GM23248 (cell line): ENCODE data around the gene RASIP1. TPM values are rescaled to one million over a fixed set of nuclear protein-coding genes. Genes with fewer than 3 reads are reported as not detected.

Experiments used
- DNase-seq: peaks from one replicate; pipeline ENCODE4 v3.0.0-alpha.2; 2015
- H2AFZ ChIP-seq: fragments of 200-600 bp; sonication (generic); 2 replicates; pipeline ENCODE4 v1.6.1; 2016; ENCODE audit warnings: antibody characterized with exemption
- H3F3A ChIP-seq: fragments of 200-600 bp; sonication (generic); 2 replicates; pipeline ENCODE4 v1.6.1; 2016; ENCODE audit warnings: mild to moderate bottlenecking, antibody characterized with exemption, mixed run types; ENCODE audit not compliant: insufficient read depth
- H3K27ac ChIP-seq: fragments of 200-600 bp; sonication (generic); 2 replicates; pipeline ENCODE4 v1.5.1; 2016; ENCODE audit warnings: mild to moderate bottlenecking
- H3K27me3 ChIP-seq: fragments of 200-600 bp; sonication (generic); replicated peaks from 2 replicates; pipeline ENCODE4 v1.6.1; 2016; ENCODE audit warnings: mild to moderate bottlenecking; ENCODE audit not compliant: insufficient read depth
- H3K36me3 ChIP-seq: fragments of 200-600 bp; sonication (generic); 2 replicates; pipeline ENCODE4 v1.6.1; 2016; ENCODE audit warnings: low read depth, mild to moderate bottlenecking
- H3K4me1 ChIP-seq: fragments of 200-600 bp; sonication (generic); 2 replicates; pipeline ENCODE4 v1.6.1; 2016; ENCODE audit warnings: mild to moderate bottlenecking; ENCODE audit not compliant: insufficient read depth
- H3K4me2 ChIP-seq: fragments of 200-600 bp; sonication (generic); one replicate; pipeline ENCODE4 v1.6.1; 2016; ENCODE audit warnings: mild to moderate bottlenecking; ENCODE audit not compliant: unreplicated experiment
- H3K4me3 ChIP-seq: fragments of 200-600 bp; sonication (generic); 2 replicates; pipeline ENCODE4 v1.5.1; 2016; ENCODE audit warnings: mild to moderate bottlenecking
- H3K79me2 ChIP-seq: fragments of 200-600 bp; sonication (generic); 2 replicates; pipeline ENCODE4 v1.6.1; 2016; ENCODE audit warnings: mild to moderate bottlenecking; ENCODE audit not compliant: insufficient read depth
- H3K9ac ChIP-seq: fragments of 200-600 bp; sonication (generic); 2 replicates; pipeline ENCODE4 v1.6.1; 2016; ENCODE audit warnings: mild to moderate bottlenecking
- H3K9me2 ChIP-seq: fragments of 200-600 bp; sonication (generic); 2 replicates; pipeline ENCODE4 v1.6.1; 2016; ENCODE audit warnings: mixed run types, mild to moderate bottlenecking, moderate library complexity; ENCODE audit not compliant: insufficient read depth
- H3K9me3 ChIP-seq: fragments of 200-600 bp; sonication (generic); one replicate; pipeline ENCODE4 v1.6.1; 2017; ENCODE audit warnings: low read depth
- H4K20me1 ChIP-seq: fragments of 200-600 bp; sonication (generic); 2 replicates; pipeline ENCODE4 v1.6.0; 2016; ENCODE audit not compliant: insufficient read depth
- EZH2 ChIP-seq: fragments of 200-600 bp; sonication (generic); IDR thresholded peaks from 2 replicates; pipeline ENCODE4 v1.6.1; 2018; ENCODE audit warnings: antibody characterized with exemption, mild to moderate bottlenecking; ENCODE audit not compliant: insufficient read depth, poor library complexity, severe bottlenecking
- EZH2phosphoT487 ChIP-seq: fragments of 200-600 bp; sonication (generic); IDR thresholded peaks from 2 replicates; pipeline ENCODE4 v1.6.1; 2018; ENCODE audit warnings: antibody characterized with exemption, moderate library complexity, mild to moderate bottlenecking, low read depth; ENCODE audit not compliant: insufficient read depth
- WGBS, 2 experiments: methylation state at CpG; one replicate each; pipeline ENCODE4 v1.1.6; 2015 to 2017; ENCODE audit warnings: low lambda C conversion rate in 2 of 2, low coverage in 1 of 2; ENCODE audit errors: missing lambda C conversion rate in 2 of 2; 5-methylcytosine and 5-hydroxymethylcytosine counted together
- in situ Hi-C: fragments of 300-500 bp; cut with MboI; formaldehyde crosslinking; loops from 2 replicates; pipeline ENCODE4 v1.15.0; 2020
- polyA plus RNA-seq: library from polyadenylated mRNA; unstranded; fragments of >200 nt; fragmentation: Nextera tagmentation; extraction: Ambion mirVana; gene quantifications from 2 replicates; pipeline ENCODE4 v1.2.1, GENCODE V29; 2016
- total RNA-seq: library from RNA; depleted of rRNA; stranded (reverse); fragments of >200 nt; shearing (Covaris generic); gene quantifications from 2 replicates; pipeline ENCODE4 v1.2.3, GENCODE V29; 2014

RASIP1 gene
- total and polyA plus RNA-seq, 2 experiments from 2014 or later = 0.09 TPM; not detected in 1

DNA sequence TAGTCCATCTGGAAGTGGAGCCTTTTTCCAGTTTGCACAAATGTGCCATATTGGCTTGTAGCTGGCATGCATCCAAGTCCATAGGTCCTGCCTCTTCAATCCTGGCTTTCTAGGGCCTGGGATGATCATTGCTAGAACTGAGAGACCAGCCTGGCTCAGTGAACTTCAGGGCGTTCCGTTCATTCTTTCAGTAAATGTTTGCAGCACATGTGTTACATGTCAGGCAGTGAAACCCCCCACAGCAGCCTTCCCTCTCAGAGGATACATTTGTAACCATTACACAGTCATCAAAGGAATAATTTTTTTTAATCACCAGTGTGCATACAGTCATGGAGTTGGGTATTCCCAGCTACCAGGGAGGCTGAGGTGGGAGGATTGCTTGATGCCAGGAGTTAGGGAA lies 35.0 kb downstream of the RASIP1 start:
- no peaks in the 10 kb centered on the region for H3K4me1 ChIP-seq
- no peaks in the 10 kb centered on the region for H3K36me3 ChIP-seq
- H3K79me2 ChIP-seq = no peaks in the 10 kb centered on the region
- TF ChIP-seq EZH2 (no peak), EZH2phosphoT487 (no peak)
- no peak overlapping the region for H3K9ac ChIP-seq
- DNase-seq = no peak
- H3K4me2 ChIP-seq = no peak overlapping the region
- 54 to 58% methylated on average over 2 of the region's 2 CpGs for WGBS, 2 experiments
- no peak overlapping the region for H3K27ac ChIP-seq
- no peak overlapping the region for H2AFZ ChIP-seq
- in situ Hi-C loops = no loop called here
- no peaks in the 10 kb centered on the region for H4K20me1 ChIP-seq
- no peak overlapping the region for H3K4me3 ChIP-seq
- no peaks in the 10 kb centered on the region for H3K9me3 ChIP-seq
- H3K27me3 ChIP-seq = no peaks in the 10 kb centered on the region
- no peaks in the 10 kb centered on the region for H3F3A ChIP-seq
- no peaks in the 10 kb centered on the region for H3K9me2 ChIP-seq

DNA sequence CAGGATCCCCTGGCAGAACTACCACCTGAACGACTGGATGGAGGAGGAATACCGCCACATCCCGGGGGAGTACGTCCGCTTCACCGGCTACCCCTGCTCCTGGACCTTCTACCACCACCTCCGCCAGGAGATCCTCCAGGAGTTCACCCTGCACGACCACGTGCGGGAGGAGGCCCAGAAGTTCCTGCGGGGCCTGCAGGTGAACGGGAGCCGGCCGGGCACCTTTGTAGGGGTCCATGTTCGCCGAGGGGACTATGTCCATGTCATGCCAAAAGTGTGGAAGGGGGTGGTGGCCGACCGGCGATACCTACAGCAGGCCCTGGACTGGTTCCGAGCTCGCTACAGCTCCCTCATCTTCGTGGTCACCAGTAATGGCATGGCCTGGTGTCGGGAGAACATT lies 37.1 kb downstream of the RASIP1 start:
- H3K4me2 ChIP-seq = no peak overlapping the region
- peaks cover 2% of the 10 kb centered on the region; the same call in 1 of the 2 replicates for H3F3A ChIP-seq
- H3K4me3 ChIP-seq = no peak overlapping the region
- no peaks in the 10 kb centered on the region for H3K9me3 ChIP-seq
- no peaks in the 10 kb centered on the region for H3K9me2 ChIP-seq
- in situ Hi-C loops = no loop called here
- no peak overlapping the region for H2AFZ ChIP-seq
- no peaks in the 10 kb centered on the region for H3K27me3 ChIP-seq
- peaks cover 1% of the 10 kb centered on the region; the same call in 1 of the 2 replicates for H3K4me1 ChIP-seq
- WGBS, 2 experiments = 87 to 88% methylated on average over 22 to 23 of the region's 23 CpGs
- DNase-seq = no peak
- H4K20me1 ChIP-seq = no peaks in the 10 kb centered on the region
- H3K27ac ChIP-seq = no peak overlapping the region
- no peaks in the 10 kb centered on the region for H3K79me2 ChIP-seq
- no peaks in the 10 kb centered on the region for H3K36me3 ChIP-seq
- TF ChIP-seq EZH2phosphoT487 (no peak), EZH2 (no peak)
- H3K9ac ChIP-seq = no peak overlapping the region

- DNase-seq = no peak
- Histone ChIP-seq H3K79me2 (no peaks in the 10 kb centered on the region), H3K27me3 (no peaks in the 10 kb centered on the region), H3K27ac (no peak overlapping the region), H3K9ac (no peak overlapping the region), H3K9me2 (no peaks in the 10 kb centered on the region), H3F3A (peaks cover 5% of the 10 kb centered on the region; the same call in 1 of the 2 replicates), H4K20me1 (no peaks in the 10 kb centered on the region), H3K4me1 (peaks cover 6% of the 10 kb centered on the region; the same call in 1 of the 2 replicates), H3K9me3 (no peaks in the 10 kb centered on the region), H3K4me3 (no peak overlapping the region), H3K4me2 (no peak overlapping the region), H3K36me3 (no peaks in the 10 kb centered on the region), H2AFZ (no peak overlapping the region)
- TF ChIP-seq EZH2 (no peak), EZH2phosphoT487 (no peak)
- WGBS, 2 experiments = 82 to 89% methylated on average over 13 of the region's 13 CpGs
- in situ Hi-C loops = no loop called here
Observed at GRCh38 chr19:48702701-48703100, 37.7 kb downstream of the RASIP1 start.

DNA sequence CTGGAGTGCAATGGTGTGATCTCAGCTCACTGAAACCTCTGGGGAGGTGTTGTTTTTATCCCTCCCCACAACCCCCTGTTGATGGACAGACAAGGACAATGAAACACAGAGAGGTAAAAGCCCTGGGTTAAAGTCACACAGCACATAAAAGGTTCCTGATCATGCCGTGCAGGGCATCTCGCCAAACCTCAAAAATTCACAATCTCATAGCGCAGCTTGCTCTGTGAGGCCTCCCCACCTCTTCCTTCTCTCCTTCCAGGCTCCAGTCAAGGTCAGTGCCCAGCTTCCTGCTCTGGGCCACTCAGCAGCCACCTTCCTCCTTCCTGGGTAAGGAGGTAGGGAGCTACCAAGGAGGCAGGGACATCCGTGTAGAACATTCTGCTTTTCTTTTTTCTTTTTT lies 42.4 kb downstream of the RASIP1 start:
- Histone ChIP-seq H4K20me1 (no peaks in the 10 kb centered on the region), H3K36me3 (no peaks in the 10 kb centered on the region), H3K27ac (no peak overlapping the region), H3K9me2 (no peaks in the 10 kb centered on the region), H2AFZ (no peak overlapping the region), H3K9me3 (no peaks in the 10 kb centered on the region), H3K79me2 (no peaks in the 10 kb centered on the region), H3K27me3 (peaks cover 8% of the 10 kb centered on the region; the same call in 1 of the 2 replicates), H3F3A (peaks cover 5% of the 10 kb centered on the region; the same call in 1 of the 2 replicates), H3K4me3 (no peak overlapping the region), H3K9ac (no peak overlapping the region), H3K4me2 (no peak overlapping the region), H3K4me1 (peaks cover 12% of the 10 kb centered on the region; the same call in 1 of the 2 replicates)
- DNase-seq = peak; percentile 54
- TF ChIP-seq EZH2 (no peak), EZH2phosphoT487 (no peak)
- 40 to 54% methylated on average over 4 of the region's 4 CpGs for WGBS, 2 experiments
- in situ Hi-C loops = no loop called here
